K562 (cell line): ENCODE data around the gene GRIA4. TPM values are rescaled to one million over a fixed set of nuclear protein-coding genes. Genes with fewer than 3 reads are reported as not detected.

Experiments
- ATAC-seq: fragments of 200-7000 bp; cut with Tn5 transposase; 3 replicates; pipeline ENCODE4 v1.9.1; 2020; ENCODE audit warnings: moderate library complexity
- BruUV-seq: library from RNA; stranded (reverse); fragments of 400-500 nt; replicated peaks from 2 replicates; lab custom pipeline; 2021; lab: Mats Ljungman, UMichigan
- CTCF ChIA-PET: fragments of 300-600 bp; formaldehyde crosslinking; extraction: SDS; loops from one replicate; lab custom pipeline; 2021; ENCODE audit warnings: low intra/inter-chr PET ratio; lab: Yijun Ruan, JAX
- POLR2A ChIA-PET: fragments of 300-600, 350-650 bp; sonication (Branson Sonifier 250); formaldehyde crosslinking; extraction: SDS; loops from one replicate; lab custom pipeline; 2021; ENCODE audit warnings: antibody characterized with exemption, inconsistent platforms; lab: Yijun Ruan, JAX
- DNase-seq, 4 experiments: peaks; one replicate each; pipeline versions ENCODE4 v3.0.0 to v3.0.0-alpha.2; 2011 to 2018; ENCODE audit warnings: low spot score in 3 of 4, mixed read lengths in 3 of 4; ENCODE audit errors: extremely low read depth in 1 of 4
- FAIRE-seq: peaks from 2 replicates; lab custom pipeline; 2011; peaks lifted over from hg19 to GRCh38; lab: Jason Lieb, UNC
- H2AFZ ChIP-seq: 2 replicates; pipeline ENCODE4 v1.6.0; 2011; ENCODE audit warnings: low read depth, low read length, control low read depth, inconsistent platforms
- H3K27ac ChIP-seq: fragments of 200-600 bp; 3 replicates; pipeline ENCODE4 v1.8.0; 2011; ENCODE audit warnings: low read depth, mild to moderate bottlenecking, control low read depth, inconsistent platforms, low read length, moderate library complexity, mixed read lengths; ENCODE audit errors: extremely low read depth
- H3K27me3 ChIP-seq, 2 experiments: fragments of 300-600 bp in 1 of 2; 2 replicates in 1 of 2; 3 replicates in 1 of 2; pipeline versions ENCODE4 v1.6.0 to v1.8.0; 2011; ENCODE audit warnings: inconsistent platforms in 2 of 2, low read length in 2 of 2, mild to moderate bottlenecking in 1 of 2, mixed read lengths in 1 of 2, moderate library complexity in 1 of 2; ENCODE audit not compliant: control insufficient read depth in 2 of 2, insufficient read depth in 2 of 2
- H3K36me3 ChIP-seq: fragments of 300-600 bp; 3 replicates; pipeline ENCODE4 v1.8.0; 2011; ENCODE audit warnings: mild to moderate bottlenecking, low read length, inconsistent platforms; ENCODE audit not compliant: control insufficient read depth, insufficient read depth
- H3K4me1 ChIP-seq, 2 experiments: fragments of 200-600 bp in 1 of 2; replicated peaks in 1 of 2; 2 replicates in 1 of 2; 3 replicates in 1 of 2; pipeline versions ENCODE4 v1.5.1 to v1.8.0; 2011; ENCODE audit warnings: inconsistent platforms in 2 of 2, low read length in 2 of 2, mild to moderate bottlenecking in 1 of 2, mixed read lengths in 1 of 2, moderate library complexity in 1 of 2; ENCODE audit not compliant: control insufficient read depth in 2 of 2, insufficient read depth in 2 of 2
- H3K4me2 ChIP-seq: 2 replicates; pipeline ENCODE4 v1.6.1; 2011; ENCODE audit warnings: low read length, control low read depth, inconsistent platforms, mixed read lengths; ENCODE audit not compliant: insufficient read depth
- H3K4me3 ChIP-seq: fragments of 200-600 bp; sonication (generic), shearing (Covaris generic); 2 replicates; pipeline ENCODE4 v1.5.1; 2016; ENCODE audit warnings: control low read depth, inconsistent platforms
- H3K79me2 ChIP-seq: fragments of 200-600 bp; 3 replicates; pipeline ENCODE4 v1.8.0; 2011; ENCODE audit warnings: low read length, inconsistent platforms; ENCODE audit not compliant: control insufficient read depth, insufficient read depth
- H3K9ac ChIP-seq, 2 experiments: 2 replicates each; pipeline versions ENCODE4 v1.6.0 to v1.6.1; 2011; ENCODE audit warnings: low read depth in 2 of 2, low read length in 2 of 2, control low read depth in 1 of 2, inconsistent platforms in 1 of 2, mild to moderate bottlenecking in 1 of 2, mixed read lengths in 1 of 2; ENCODE audit not compliant: insufficient read depth in 1 of 2
- H3K9me1 ChIP-seq: one replicate; pipeline ENCODE4 v1.6.0; 2011; ENCODE audit warnings: inconsistent platforms, mild to moderate bottlenecking, low read length, moderate library complexity; ENCODE audit not compliant: control insufficient read depth, insufficient read depth
- H3K9me3 ChIP-seq: replicated peaks from 2 replicates; pipeline ENCODE4 v1.5.1; 2011; ENCODE audit warnings: low read depth, low read length, inconsistent platforms; ENCODE audit not compliant: control insufficient read depth, insufficient read depth
- H4K20me1 ChIP-seq: replicated peaks from 2 replicates; pipeline ENCODE4 v1.6.1; 2011; ENCODE audit warnings: low read length, inconsistent platforms, mixed read lengths; ENCODE audit not compliant: control insufficient read depth, insufficient read depth
- BRD4 ChIP-seq: fragments of 200-600 bp; sonication (generic); IDR thresholded peaks from 2 replicates; pipeline ENCODE4 v1.6.1; 2017; ENCODE audit warnings: inconsistent platforms
- CREB5 ChIP-seq: fragments of 250-450 bp; sonication (Bioruptor Pico); IDR thresholded peaks from 2 replicates; pipeline ENCODE4 v1.5.0; 2020; ENCODE audit warnings: mild to moderate bottlenecking
- HDAC6 ChIP-seq: IDR thresholded peaks from 2 replicates; pipeline ENCODE4 v1.6.1; 2012; ENCODE audit warnings: low read depth, mild to moderate bottlenecking, control low read depth, inconsistent platforms, low read length, moderate library complexity
- MAFK ChIP-seq: IDR thresholded peaks from 2 replicates; pipeline ENCODE4 v1.6.1; 2011; ENCODE audit warnings: low read length, improper control_type of control experiment
- NCOA2 ChIP-seq, 2 experiments: fragments of 450-650 bp; IDR thresholded peaks; 2 replicates each; pipeline ENCODE4 v1.6.1; 2018; ENCODE audit warnings: mild to moderate bottlenecking in 2 of 2, moderate library complexity in 1 of 2; ENCODE audit not compliant: partially characterized antibody in 2 of 2
- NRF1 ChIP-seq, 2 experiments: fragments of 450-650 bp; IDR thresholded peaks in 1 of 2; conservative IDR thresholded peaks in 1 of 2; 2 replicates each; pipeline ENCODE4 v1.6.1; 2014; ENCODE audit warnings: mild to moderate bottlenecking in 2 of 2
- RNF2 ChIP-seq: sonication (generic); IDR thresholded peaks from 2 replicates; pipeline ENCODE4 v1.6.1; 2016
- SMC3 ChIP-seq: conservative IDR thresholded peaks from 2 replicates; pipeline ENCODE4 v1.6.1; 2011; ENCODE audit warnings: low read depth, low read length, improper control_type of control experiment; ENCODE audit not compliant: insufficient read depth
- ZMIZ1 ChIP-seq, 2 experiments: fragments of 150-350 bp in 1 of 2; IDR thresholded peaks; 2 replicates each; pipeline ENCODE4 v1.6.1; 2012 to 2016; ENCODE audit warnings: low read depth in 2 of 2, low read length in 2 of 2, mild to moderate bottlenecking in 1 of 2, moderate library complexity in 1 of 2
- WGBS: fragments of 100-300 bp; shearing (Covaris generic); methylation state at CpG from one replicate; pipeline ENCODE4 v1.1.6; 2016; ENCODE audit warnings: low coverage, mixed read lengths; ENCODE audit not compliant: insufficient coverage; ENCODE audit errors: missing lambda C conversion rate; 5-methylcytosine and 5-hydroxymethylcytosine counted together
- in situ Hi-C: fragments of 300-500 bp; cut with MboI; formaldehyde crosslinking; loops from 4 replicates; pipeline ENCODE4 v1.15.0; 2018; ENCODE audit warnings: inconsistent platforms, mixed read lengths
- intact Hi-C: fragments of 100-400 bp; cut with micrococcal nuclease; formaldehyde crosslinking; loops from 2 replicates; pipeline ENCODE4 v1.14.2; 2022
- polyA plus RNA-seq, 8 experiments: library from polyadenylated mRNA; depleted of rRNA in 4 of 8; stranded (reverse) in 5 of 8; unstranded in 3 of 8; fragments of >200 nt; fragmentation: Nextera tagmentation in 2 of 8; fragmentation: Illumina TruSeq in 1 of 8; extraction: Ambion mirVana in 2 of 8; extraction: Trizol in 1 of 8; gene quantifications; 2 replicates each; pipeline versions ENCODE4 v1.2.1 to v1.2.3, GENCODE V29; 2011 to 2014; ENCODE audit warnings: inconsistent platforms in 1 of 8, missing spikeins in 1 of 8
- total RNA-seq, 7 experiments: library from RNA; depleted of rRNA in 6 of 7; stranded (reverse); fragments of >200 nt in 6 of 7; fragmentation: Illumina TruSeq in 2 of 7; extraction: Trizol in 2 of 7; gene quantifications; 2 replicates each; pipeline versions ENCODE4 v1.2.1 to v1.2.3, GENCODE V29; 2011 to 2021; ENCODE audit warnings: low replicate concordance in 1 of 7

The GRIA4 gene
- total and polyA plus RNA-seq, 9 of the 15 experiments (the other 6 are each of a cell fraction or from before 2014, with no cell fraction given): not detected

- no peaks in the 10 kb centered on the region for H3K27me3 ChIP-seq
- no peak for DNase-seq
- no peak for ATAC-seq
- intact Hi-C loops (no loop called here), in situ Hi-C loops (no loop called here)
- H3K9ac ChIP-seq: no peak overlapping the region
- FAIRE-seq: no peak
- no peaks in the 10 kb centered on the region for H3K9me3 ChIP-seq
- no peak overlapping the region for H3K27ac ChIP-seq
- H3K4me2 ChIP-seq: no peak overlapping the region
- 0% methylated on average over 3 of the region's 3 CpGs for WGBS
- ChIA-PET CTCF (no interaction called here), POLR2A (no interaction called here)
- TF ChIP-seq NRF1 (conservative IDR thresholded peaks at IDR 0.05 in 1 of 2, IDR thresholded peaks at IDR 0.05 in 1 of 2): no peak
- no peak for TF ChIP-seq BRD4
- TF ChIP-seq SMC3: no peak
- no peak for TF ChIP-seq NCOA2 (IDR thresholded peaks at IDR 0.05; ENCODE audit: partially characterized antibody in 2 of 2)
- TF ChIP-seq MAFK: no peak
- no peak for TF ChIP-seq RNF2
- no peak for TF ChIP-seq CREB5 (CRISPR knock-in tag)
- TF ChIP-seq HDAC6: no peak
- no peak for TF ChIP-seq ZMIZ1 (IDR thresholded peaks at IDR 0.05; ENCODE audit: low read depth in 2 of 2, low read length in 2 of 2)
- H3K79me2 ChIP-seq: no peaks in the 10 kb centered on the region
- no peaks in the 10 kb centered on the region for H3K36me3 ChIP-seq
- no peaks in the 10 kb centered on the region for H4K20me1 ChIP-seq
- H2AFZ ChIP-seq: no peak overlapping the region
- no peaks in the 10 kb centered on the region for H3K4me1 ChIP-seq
- no peaks in the 10 kb centered on the region for H3K9me1 ChIP-seq
- H3K4me3 ChIP-seq: no peak overlapping the region
- BruUV-seq: no TSS peak
These were observed 358.3 kb downstream of the GRIA4 start for GRCh38 chr11:105968021-105968697.
